Liver (tissue), 9 donors: ENCODE measurements around the gene EXOG. TPM values are rescaled to one million over a fixed set of nuclear protein-coding genes. Genes with fewer than 3 reads are reported as not detected.

Experiments used
- DNase-seq: peaks from one replicate; pipeline ENCODE4 v3.0.0-alpha.2; 2017; ENCODE audit warnings: low spot score
- H3K27ac ChIP-seq, 2 donors: one replicate each; pipeline ENCODE4 v1.7.0; 2013; ENCODE audit warnings: inconsistent platforms in 2 of 2, low read length in 2 of 2, control low read depth in 1 of 2, low read depth in 1 of 2, mild to moderate bottlenecking in 1 of 2
- H3K27me3 ChIP-seq, 4 donors: one replicate each; pipeline versions ENCODE4 v1.6.1 to v1.7.0; 2013; ENCODE audit warnings: low read length in 3 of 4, inconsistent platforms in 1 of 4, mild to moderate bottlenecking in 1 of 4, moderate library complexity in 1 of 4; ENCODE audit not compliant: control insufficient read depth in 4 of 4, insufficient read depth in 4 of 4
- H3K36me3 ChIP-seq, 4 donors: one replicate each; pipeline versions ENCODE4 v1.6.1 to v1.7.0; 2013; ENCODE audit warnings: low read length in 3 of 4, mild to moderate bottlenecking in 3 of 4, low read depth in 1 of 4, moderate library complexity in 1 of 4; ENCODE audit not compliant: control insufficient read depth in 4 of 4, insufficient read depth in 3 of 4
- H3K4me1 ChIP-seq, 4 donors: one replicate each; pipeline versions ENCODE4 v1.6.1 to v1.7.0; 2013; ENCODE audit warnings: low read length in 3 of 4, mild to moderate bottlenecking in 3 of 4, moderate library complexity in 1 of 4; ENCODE audit not compliant: control insufficient read depth in 4 of 4, insufficient read depth in 4 of 4
- H3K4me3 ChIP-seq, 3 donors: one replicate each; pipeline versions ENCODE4 v1.6.1 to v1.7.0; 2013; ENCODE audit warnings: low read length in 3 of 3, control low read depth in 1 of 3, low read depth in 1 of 3, mild to moderate bottlenecking in 1 of 3
- H3K9ac ChIP-seq, 2 donors: one replicate each; pipeline ENCODE4 v1.7.0; 2013; ENCODE audit warnings: low read length in 2 of 2, mild to moderate bottlenecking in 2 of 2, moderate library complexity in 2 of 2, control low read depth in 1 of 2, low read depth in 1 of 2
- H3K9me3 ChIP-seq, 4 donors: one replicate each; pipeline versions ENCODE4 v1.6.1 to v1.7.0; 2013; ENCODE audit warnings: low read length in 3 of 4; ENCODE audit not compliant: control insufficient read depth in 4 of 4
- FOXA1 ChIP-seq: IDR thresholded peaks from 2 replicates; pipeline ENCODE4 v1.6.1; 2016; ENCODE audit warnings: antibody characterized with exemption
- FOXA2 ChIP-seq: IDR thresholded peaks from 2 replicates; pipeline ENCODE4 v1.6.1; 2016; ENCODE audit warnings: antibody characterized with exemption
- GABPA ChIP-seq, 2 donors: IDR thresholded peaks in 1 of 2; conservative IDR thresholded peaks in 1 of 2; 2 replicates each; pipeline ENCODE4 v1.6.1; 2016; ENCODE audit warnings: antibody characterized with exemption in 2 of 2, mild to moderate bottlenecking in 1 of 2, moderate library complexity in 1 of 2
- HNF4A ChIP-seq, 2 donors: conservative IDR thresholded peaks; 2 replicates each; pipeline ENCODE4 v1.6.1; 2016; ENCODE audit warnings: antibody characterized with exemption in 2 of 2, mild to moderate bottlenecking in 2 of 2
- HNF4G ChIP-seq: IDR thresholded peaks from 2 replicates; pipeline ENCODE4 v1.6.1; 2016; ENCODE audit warnings: antibody characterized with exemption
- JUND ChIP-seq, 2 donors: IDR thresholded peaks; 2 replicates each; pipeline ENCODE4 v1.6.1; 2016; ENCODE audit warnings: antibody characterized with exemption in 2 of 2
- NR2F2 ChIP-seq: IDR thresholded peaks from 2 replicates; pipeline ENCODE4 v1.6.1; 2016; ENCODE audit warnings: antibody characterized with exemption
- RAD21 ChIP-seq, 2 donors: IDR thresholded peaks; 2 replicates each; pipeline ENCODE4 v1.6.1; 2016; ENCODE audit warnings: antibody characterized with exemption in 2 of 2, mild to moderate bottlenecking in 2 of 2
- RXRA ChIP-seq, 2 donors: IDR thresholded peaks; 2 replicates each; pipeline ENCODE4 v1.6.1; 2017 to 2018; ENCODE audit warnings: antibody characterized with exemption in 2 of 2, mild to moderate bottlenecking in 1 of 2
- SP1 ChIP-seq: IDR thresholded peaks from 2 replicates; pipeline ENCODE4 v1.6.1; 2018; ENCODE audit warnings: antibody characterized with exemption, mild to moderate bottlenecking
- TAF1 ChIP-seq: conservative IDR thresholded peaks from 2 replicates; pipeline ENCODE4 v1.6.1; 2016; ENCODE audit warnings: antibody characterized with exemption, mild to moderate bottlenecking
- YY1 ChIP-seq: IDR thresholded peaks from 2 replicates; pipeline ENCODE4 v1.6.1; 2016; ENCODE audit warnings: antibody characterized with exemption, mild to moderate bottlenecking
- WGBS: extraction: QIAGEN DNeasy Blood & Tissue Kit; methylation state at CpG from one replicate; pipeline ENCODE4 v1.1.7; 2013; 5-methylcytosine and 5-hydroxymethylcytosine counted together
- polyA plus RNA-seq, 2 donors: library from polyadenylated mRNA; stranded (reverse) in 1 of 2; unstranded in 1 of 2; fragments of 200-250 nt in 1 of 2; fragments of >200 nt in 1 of 2; fragmentation: Nextera tagmentation in 1 of 2; extraction: Ambion mirVana in 1 of 2; gene quantifications; one replicate each; pipeline versions ENCODE4 v1.2.1 to v1.2.3, GENCODE V29; 2013 to 2015
- total RNA-seq, 2 donors: library from RNA; depleted of rRNA; stranded (reverse); fragments of >200 nt; gene quantifications; one replicate each; pipeline ENCODE4 v1.2.3, GENCODE V29; 2014
- TF ChIP-seq, protein P1 (sequence below): IDR thresholded peaks from 2 replicates; pipeline ENCODE4 v1.6.1; 2016; ENCODE audit warnings: antibody characterized with exemption, mild to moderate bottlenecking
- TF ChIP-seq, protein P2 (sequence below): IDR thresholded peaks from 2 replicates; pipeline ENCODE4 v1.6.1; 2016; ENCODE audit warnings: antibody characterized with exemption
- TF ChIP-seq, protein P3 (sequence below): fragments of 150-350 bp; IDR thresholded peaks from 2 replicates; pipeline ENCODE4 v1.5.1; 2017; ENCODE audit warnings: improper control_type of control experiment, low read depth, low read length; ENCODE audit not compliant: missing input control
- TF ChIP-seq, protein P4 (sequence below): IDR thresholded peaks from 2 replicates; pipeline ENCODE4 v1.6.1; 2016; ENCODE audit warnings: antibody characterized with exemption
- TF ChIP-seq, protein P5 (sequence below): IDR thresholded peaks from 2 replicates; pipeline ENCODE4 v1.6.1; 2016; ENCODE audit warnings: antibody characterized with exemption
- donor health status: healthy.
- donor health status: healthy.
- donor health status: healthy.
- donor health status: healthy.
- donor health status: healthy.

The EXOG gene
- total and polyA plus RNA-seq, 4 donors, result 2.1 to 4.4 (median 3.9) TPM

DNA sequence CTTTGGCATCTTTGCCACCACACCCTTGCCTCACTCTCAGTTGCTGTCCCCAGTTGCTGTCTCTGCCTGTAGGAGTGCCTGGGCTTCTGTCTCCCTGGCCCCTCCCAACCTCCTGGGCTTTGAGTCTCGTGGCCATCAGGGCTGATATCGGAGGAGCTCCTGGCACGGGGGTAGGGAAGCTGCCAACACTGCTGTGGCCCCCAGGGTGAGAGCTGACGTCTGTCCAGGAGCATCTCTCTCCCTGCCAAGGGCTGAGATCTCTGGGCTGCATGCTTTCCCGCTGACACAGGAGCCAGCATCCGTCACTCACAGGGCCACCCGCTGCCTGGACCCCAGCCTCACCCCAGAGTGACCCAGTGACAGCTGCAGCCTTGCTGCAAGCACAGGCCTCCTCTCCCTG is 47.4 kb downstream of the EXOG start:
- H3K9me3 ChIP-seq, result no peaks in the 10 kb centered on the region
- no peak for TF ChIP-seq FOXA1
- TF ChIP-seq FOXA2, result no peak
- no peak for TF ChIP-seq NR2F2
- H3K9ac ChIP-seq, result no peak overlapping the region
- WGBS, result 76% methylated on average over 7 of the region's 7 CpGs
- no peak overlapping the region for H3K4me3 ChIP-seq
- H3K27ac ChIP-seq, result no peak overlapping the region
- H3K4me1 ChIP-seq, result no peaks in the 10 kb centered on the region
- H3K27me3 ChIP-seq, result no peaks in the 10 kb centered on the region
- no peak for DNase-seq
- no peaks in the 10 kb centered on the region for H3K36me3 ChIP-seq

DNA sequence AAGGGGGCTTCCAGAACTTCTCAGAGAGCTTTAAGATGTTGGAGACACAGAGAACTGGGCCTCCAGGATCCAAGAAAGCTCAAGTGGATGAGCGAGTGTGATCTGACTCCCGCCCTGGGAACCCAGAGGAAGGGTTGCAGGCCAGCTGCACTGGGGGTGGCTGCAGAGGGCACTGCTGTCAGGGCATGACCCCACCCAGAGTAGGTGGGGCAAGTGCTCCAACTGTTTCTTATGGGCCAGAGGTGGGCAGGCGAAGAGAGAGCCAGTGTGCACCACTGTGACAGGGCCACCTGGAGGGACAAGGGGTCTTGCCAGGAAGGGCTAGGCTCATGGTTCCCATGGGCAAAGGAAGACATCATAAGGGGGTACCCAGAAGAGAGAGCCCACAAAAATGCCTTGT is 48.8 kb downstream of the EXOG start:
- no peak overlapping the region for H3K4me3 ChIP-seq
- TF ChIP-seq FOXA2 (no peak), JUND (IDR thresholded peaks at IDR 0.05) (no peak), SP1 (no peak), HNF4A (conservative IDR thresholded peaks at IDR 0.05) (no peak), GABPA (IDR thresholded peaks at IDR 0.05 in 1 of 2, conservative IDR thresholded peaks at IDR 0.05 in 1 of 2) (no peak), RXRA (IDR thresholded peaks at IDR 0.05) (no peak), TAF1 (no peak), NR2F2 (no peak), HNF4G (no peak), FOXA1 (no peak), YY1 (no peak), RAD21 (IDR thresholded peaks at IDR 0.05) (no peak)
- TF ChIP-seq, protein P1, sequence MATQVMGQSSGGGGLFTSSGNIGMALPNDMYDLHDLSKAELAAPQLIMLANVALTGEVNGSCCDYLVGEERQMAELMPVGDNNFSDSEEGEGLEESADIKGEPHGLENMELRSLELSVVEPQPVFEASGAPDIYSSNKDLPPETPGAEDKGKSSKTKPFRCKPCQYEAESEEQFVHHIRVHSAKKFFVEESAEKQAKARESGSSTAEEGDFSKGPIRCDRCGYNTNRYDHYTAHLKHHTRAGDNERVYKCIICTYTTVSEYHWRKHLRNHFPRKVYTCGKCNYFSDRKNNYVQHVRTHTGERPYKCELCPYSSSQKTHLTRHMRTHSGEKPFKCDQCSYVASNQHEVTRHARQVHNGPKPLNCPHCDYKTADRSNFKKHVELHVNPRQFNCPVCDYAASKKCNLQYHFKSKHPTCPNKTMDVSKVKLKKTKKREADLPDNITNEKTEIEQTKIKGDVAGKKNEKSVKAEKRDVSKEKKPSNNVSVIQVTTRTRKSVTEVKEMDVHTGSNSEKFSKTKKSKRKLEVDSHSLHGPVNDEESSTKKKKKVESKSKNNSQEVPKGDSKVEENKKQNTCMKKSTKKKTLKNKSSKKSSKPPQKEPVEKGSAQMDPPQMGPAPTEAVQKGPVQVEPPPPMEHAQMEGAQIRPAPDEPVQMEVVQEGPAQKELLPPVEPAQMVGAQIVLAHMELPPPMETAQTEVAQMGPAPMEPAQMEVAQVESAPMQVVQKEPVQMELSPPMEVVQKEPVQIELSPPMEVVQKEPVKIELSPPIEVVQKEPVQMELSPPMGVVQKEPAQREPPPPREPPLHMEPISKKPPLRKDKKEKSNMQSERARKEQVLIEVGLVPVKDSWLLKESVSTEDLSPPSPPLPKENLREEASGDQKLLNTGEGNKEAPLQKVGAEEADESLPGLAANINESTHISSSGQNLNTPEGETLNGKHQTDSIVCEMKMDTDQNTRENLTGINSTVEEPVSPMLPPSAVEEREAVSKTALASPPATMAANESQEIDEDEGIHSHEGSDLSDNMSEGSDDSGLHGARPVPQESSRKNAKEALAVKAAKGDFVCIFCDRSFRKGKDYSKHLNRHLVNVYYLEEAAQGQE, result no peak
- TF ChIP-seq, protein P2, sequence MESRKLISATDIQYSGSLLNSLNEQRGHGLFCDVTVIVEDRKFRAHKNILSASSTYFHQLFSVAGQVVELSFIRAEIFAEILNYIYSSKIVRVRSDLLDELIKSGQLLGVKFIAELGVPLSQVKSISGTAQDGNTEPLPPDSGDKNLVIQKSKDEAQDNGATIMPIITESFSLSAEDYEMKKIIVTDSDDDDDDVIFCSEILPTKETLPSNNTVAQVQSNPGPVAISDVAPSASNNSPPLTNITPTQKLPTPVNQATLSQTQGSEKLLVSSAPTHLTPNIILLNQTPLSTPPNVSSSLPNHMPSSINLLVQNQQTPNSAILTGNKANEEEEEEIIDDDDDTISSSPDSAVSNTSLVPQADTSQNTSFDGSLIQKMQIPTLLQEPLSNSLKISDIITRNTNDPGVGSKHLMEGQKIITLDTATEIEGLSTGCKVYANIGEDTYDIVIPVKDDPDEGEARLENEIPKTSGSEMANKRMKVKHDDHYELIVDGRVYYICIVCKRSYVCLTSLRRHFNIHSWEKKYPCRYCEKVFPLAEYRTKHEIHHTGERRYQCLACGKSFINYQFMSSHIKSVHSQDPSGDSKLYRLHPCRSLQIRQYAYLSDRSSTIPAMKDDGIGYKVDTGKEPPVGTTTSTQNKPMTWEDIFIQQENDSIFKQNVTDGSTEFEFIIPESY, result no peak
- TF ChIP-seq, protein P3, sequence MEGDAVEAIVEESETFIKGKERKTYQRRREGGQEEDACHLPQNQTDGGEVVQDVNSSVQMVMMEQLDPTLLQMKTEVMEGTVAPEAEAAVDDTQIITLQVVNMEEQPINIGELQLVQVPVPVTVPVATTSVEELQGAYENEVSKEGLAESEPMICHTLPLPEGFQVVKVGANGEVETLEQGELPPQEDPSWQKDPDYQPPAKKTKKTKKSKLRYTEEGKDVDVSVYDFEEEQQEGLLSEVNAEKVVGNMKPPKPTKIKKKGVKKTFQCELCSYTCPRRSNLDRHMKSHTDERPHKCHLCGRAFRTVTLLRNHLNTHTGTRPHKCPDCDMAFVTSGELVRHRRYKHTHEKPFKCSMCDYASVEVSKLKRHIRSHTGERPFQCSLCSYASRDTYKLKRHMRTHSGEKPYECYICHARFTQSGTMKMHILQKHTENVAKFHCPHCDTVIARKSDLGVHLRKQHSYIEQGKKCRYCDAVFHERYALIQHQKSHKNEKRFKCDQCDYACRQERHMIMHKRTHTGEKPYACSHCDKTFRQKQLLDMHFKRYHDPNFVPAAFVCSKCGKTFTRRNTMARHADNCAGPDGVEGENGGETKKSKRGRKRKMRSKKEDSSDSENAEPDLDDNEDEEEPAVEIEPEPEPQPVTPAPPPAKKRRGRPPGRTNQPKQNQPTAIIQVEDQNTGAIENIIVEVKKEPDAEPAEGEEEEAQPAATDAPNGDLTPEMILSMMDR, result no peak
- TF ChIP-seq, protein P4, sequence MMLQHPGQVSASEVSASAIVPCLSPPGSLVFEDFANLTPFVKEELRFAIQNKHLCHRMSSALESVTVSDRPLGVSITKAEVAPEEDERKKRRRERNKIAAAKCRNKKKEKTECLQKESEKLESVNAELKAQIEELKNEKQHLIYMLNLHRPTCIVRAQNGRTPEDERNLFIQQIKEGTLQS, result no peak
- TF ChIP-seq, protein P5, sequence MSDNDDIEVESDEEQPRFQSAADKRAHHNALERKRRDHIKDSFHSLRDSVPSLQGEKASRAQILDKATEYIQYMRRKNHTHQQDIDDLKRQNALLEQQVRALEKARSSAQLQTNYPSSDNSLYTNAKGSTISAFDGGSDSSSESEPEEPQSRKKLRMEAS, result no peak

More for the DNA sequence above, 48.8 kb downstream of the EXOG start:
- Histone ChIP-seq H3K4me1 (no peaks in the 10 kb centered on the region), H3K9ac (no peak overlapping the region), H3K27me3 (no peaks in the 10 kb centered on the region), H3K27ac (no peak overlapping the region), H3K36me3 (no peaks in the 10 kb centered on the region), H3K9me3 (no peaks in the 10 kb centered on the region)
- 95% methylated on average over 3 of the region's 3 CpGs for WGBS
- DNase-seq, result no peak
